Measurements from ENCODE around the gene RAD51B. TPM values are rescaled to one million over a fixed set of nuclear protein-coding genes. Genes with fewer than 3 reads are reported as not detected.

Gene RAD51B
- total RNA-seq, 1 donor from 2014 or later: 25.1 TPM

GRCh38 chr14:68643673-68644072, 824.1 kb downstream of the RAD51B start:
- no peak overlapping the region for H3K27ac Mint-ChIP-seq
- intact Hi-C loops (cut with micrococcal nuclease): no loop called here

GRCh38 chr14:68644101-68644500, 824.5 kb downstream of the RAD51B start:
- no peaks in the 10 kb centered on the region for H3K27me3 Mint-ChIP-seq (ENCODE audit: low read depth)
- DNase-seq (ENCODE audit: low spot score): no peak
- H3K36me3 Mint-ChIP-seq (ENCODE audit: low read depth): no peaks in the 10 kb centered on the region
- H3K9me3 Mint-ChIP-seq: peaks cover 16% of the 10 kb centered on the region
- no peaks in the 10 kb centered on the region for H3K4me1 Mint-ChIP-seq (ENCODE audit: low read depth)
- H3K27ac Mint-ChIP-seq: no peak overlapping the region
- H3K4me3 Mint-ChIP-seq (ENCODE audit: low read depth): no peak overlapping the region
- intact Hi-C loops (cut with micrococcal nuclease): no loop called here

More at GRCh38 chr14:68643673-68644072, 824.1 kb downstream of the RAD51B start:
- H3K9me3 Mint-ChIP-seq: peaks cover 16% of the 10 kb centered on the region
- no peaks in the 10 kb centered on the region for H3K4me1 Mint-ChIP-seq (ENCODE audit: low read depth)
- H3K27me3 Mint-ChIP-seq (ENCODE audit: low read depth): no peaks in the 10 kb centered on the region
- DNase-seq (ENCODE audit: low spot score): no peak
- H3K36me3 Mint-ChIP-seq (ENCODE audit: low read depth): no peaks in the 10 kb centered on the region
- H3K4me3 Mint-ChIP-seq (ENCODE audit: low read depth): no peak overlapping the region

GRCh38 chr14:68645371-68645770, 825.8 kb downstream of the RAD51B start:
- H3K9me3 Mint-ChIP-seq: peaks cover 15% of the 10 kb centered on the region
- intact Hi-C loops (cut with micrococcal nuclease): no loop called here
- no peak overlapping the region for H3K4me3 Mint-ChIP-seq (ENCODE audit: low read depth)
- peaks cover 3% of the 10 kb centered on the region for H3K4me1 Mint-ChIP-seq (ENCODE audit: low read depth)
- H3K27ac Mint-ChIP-seq: no peak overlapping the region
- no peaks in the 10 kb centered on the region for H3K36me3 Mint-ChIP-seq (ENCODE audit: low read depth)
- peaks cover 2% of the 10 kb centered on the region for H3K27me3 Mint-ChIP-seq (ENCODE audit: low read depth)
- no peak for DNase-seq (ENCODE audit: low spot score)

GRCh38 chr14:68649476-68650189, 830.1 kb downstream of the RAD51B start:
- no peak overlapping the region for H3K4me3 Mint-ChIP-seq (ENCODE audit: low read depth)
- no peaks in the 10 kb centered on the region for H3K36me3 Mint-ChIP-seq (ENCODE audit: low read depth)
- intact Hi-C loops (cut with micrococcal nuclease): no loop called here
- no peaks in the 10 kb centered on the region for H3K9me3 Mint-ChIP-seq
- peaks cover 8% of the 10 kb centered on the region for H3K4me1 Mint-ChIP-seq (ENCODE audit: low read depth)
- DNase-seq (ENCODE audit: low spot score): no peak
- H3K27ac Mint-ChIP-seq: no peak overlapping the region
- peaks cover 2% of the 10 kb centered on the region for H3K27me3 Mint-ChIP-seq (ENCODE audit: low read depth)

DNA sequence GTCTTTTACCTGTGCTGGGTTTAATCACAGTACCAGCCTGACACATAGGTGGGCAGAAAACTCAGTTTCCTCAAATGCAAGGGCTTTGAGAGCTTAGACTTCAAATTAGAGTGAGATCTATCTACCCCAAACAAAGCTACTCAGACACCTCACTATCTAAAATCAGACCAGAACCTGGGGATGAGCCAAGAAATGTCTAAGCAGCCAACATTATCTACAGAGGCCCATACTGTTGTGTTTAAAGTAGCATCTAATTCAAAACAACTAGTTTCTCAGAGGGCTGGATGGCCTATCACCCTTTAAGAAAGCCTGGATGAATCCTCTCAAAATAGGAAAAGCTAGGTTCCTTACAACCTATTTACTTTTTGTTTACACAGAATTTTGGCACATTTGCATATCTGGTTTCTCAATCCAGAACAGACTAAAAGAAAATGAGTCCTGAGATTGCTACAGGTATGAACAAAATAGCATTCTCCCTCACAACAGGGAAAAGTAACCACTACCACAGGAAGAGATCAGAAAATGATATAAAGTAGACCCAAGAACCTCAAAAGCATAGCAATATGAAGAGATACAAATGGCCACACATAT, 830.9 kb downstream of the RAD51B start:
- Mint-ChIP-seq H3K27me3 (ENCODE audit: low read depth) (peaks cover 2% of the 10 kb centered on the region), H3K36me3 (ENCODE audit: low read depth) (no peaks in the 10 kb centered on the region), H3K9me3 (no peaks in the 10 kb centered on the region), H3K4me1 (ENCODE audit: low read depth) (peaks cover 8% of the 10 kb centered on the region), H3K27ac (no peak overlapping the region), H3K4me3 (ENCODE audit: low read depth) (no peak overlapping the region)
- no peak for DNase-seq (ENCODE audit: low spot score)
- intact Hi-C loops (cut with micrococcal nuclease): no loop called here

DNA sequence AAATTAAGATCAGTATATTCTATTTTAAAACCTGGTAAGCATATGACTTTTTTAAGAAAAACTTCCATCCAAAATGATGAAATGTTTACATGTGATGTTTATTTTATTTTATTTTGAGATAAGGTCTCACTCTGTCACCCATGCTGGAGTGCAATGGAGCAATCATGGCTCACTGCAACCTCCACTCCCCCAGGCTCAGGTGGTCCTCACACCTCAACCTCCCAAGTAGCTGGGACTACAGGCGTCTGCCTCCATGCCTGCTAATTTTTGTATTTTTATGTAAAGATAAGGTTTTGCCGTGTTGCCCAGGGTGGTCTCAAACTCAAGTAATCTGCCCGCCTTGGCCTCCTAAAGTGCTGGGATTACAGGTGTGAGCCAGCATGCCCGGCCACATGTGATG, 831.5 kb downstream of the RAD51B start:
- Mint-ChIP-seq H3K27ac (no peak overlapping the region), H3K4me1 (ENCODE audit: low read depth) (peaks cover 8% of the 10 kb centered on the region), H3K27me3 (ENCODE audit: low read depth) (peaks cover 2% of the 10 kb centered on the region), H3K36me3 (ENCODE audit: low read depth) (no peaks in the 10 kb centered on the region), H3K4me3 (ENCODE audit: low read depth) (no peak overlapping the region), H3K9me3 (no peaks in the 10 kb centered on the region)
- intact Hi-C loops (cut with micrococcal nuclease): no loop called here
- DNase-seq (ENCODE audit: low spot score): no peak

GRCh38 chr14:68651652-68652432, 832.3 kb downstream of the RAD51B start:
- peaks cover 2% of the 10 kb centered on the region for H3K27me3 Mint-ChIP-seq (ENCODE audit: low read depth)
- no peak for DNase-seq (ENCODE audit: low spot score)
- no peaks in the 10 kb centered on the region for H3K9me3 Mint-ChIP-seq
- H3K36me3 Mint-ChIP-seq (ENCODE audit: low read depth): no peaks in the 10 kb centered on the region
- no peak overlapping the region for H3K27ac Mint-ChIP-seq
- H3K4me1 Mint-ChIP-seq (ENCODE audit: low read depth): peaks cover 8% of the 10 kb centered on the region
- H3K4me3 Mint-ChIP-seq (ENCODE audit: low read depth): no peak overlapping the region
- intact Hi-C loops (cut with micrococcal nuclease): no loop called here

DNA sequence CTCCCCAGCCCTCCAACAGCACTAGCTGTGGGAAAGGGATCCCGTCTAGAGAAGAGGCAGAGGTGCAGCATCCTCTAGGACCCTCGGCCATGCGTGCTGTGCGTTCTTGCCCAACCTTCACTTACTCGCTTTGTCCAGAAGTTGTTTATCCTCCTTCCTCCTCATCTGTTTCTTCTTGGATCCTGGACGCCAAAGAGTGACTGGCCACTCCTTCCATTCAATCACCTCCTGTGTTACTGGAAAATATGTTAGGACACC, 832.8 kb downstream of the RAD51B start:
- intact Hi-C loops (cut with micrococcal nuclease): no loop called here
- H3K4me1 Mint-ChIP-seq (ENCODE audit: low read depth): peaks cover 8% of the 10 kb centered on the region
- H3K27ac Mint-ChIP-seq: no peak overlapping the region
- no peaks in the 10 kb centered on the region for H3K9me3 Mint-ChIP-seq
- no peak overlapping the region for H3K4me3 Mint-ChIP-seq (ENCODE audit: low read depth)
- no peaks in the 10 kb centered on the region for H3K36me3 Mint-ChIP-seq (ENCODE audit: low read depth)
- peaks cover 2% of the 10 kb centered on the region for H3K27me3 Mint-ChIP-seq (ENCODE audit: low read depth)
- no peak for DNase-seq (ENCODE audit: low spot score)

- intact Hi-C loops (cut with micrococcal nuclease): no loop called here
- Mint-ChIP-seq H3K27ac (no peak overlapping the region), H3K4me3 (ENCODE audit: low read depth) (no peak overlapping the region), H3K27me3 (ENCODE audit: low read depth) (peaks cover 2% of the 10 kb centered on the region), H3K36me3 (ENCODE audit: low read depth) (no peaks in the 10 kb centered on the region), H3K9me3 (no peaks in the 10 kb centered on the region), H3K4me1 (ENCODE audit: low read depth) (peaks cover 8% of the 10 kb centered on the region)
- no peak for DNase-seq (ENCODE audit: low spot score)
These were observed 833.5 kb downstream of the RAD51B start for GRCh38 chr14:68653108-68653507.

DNA sequence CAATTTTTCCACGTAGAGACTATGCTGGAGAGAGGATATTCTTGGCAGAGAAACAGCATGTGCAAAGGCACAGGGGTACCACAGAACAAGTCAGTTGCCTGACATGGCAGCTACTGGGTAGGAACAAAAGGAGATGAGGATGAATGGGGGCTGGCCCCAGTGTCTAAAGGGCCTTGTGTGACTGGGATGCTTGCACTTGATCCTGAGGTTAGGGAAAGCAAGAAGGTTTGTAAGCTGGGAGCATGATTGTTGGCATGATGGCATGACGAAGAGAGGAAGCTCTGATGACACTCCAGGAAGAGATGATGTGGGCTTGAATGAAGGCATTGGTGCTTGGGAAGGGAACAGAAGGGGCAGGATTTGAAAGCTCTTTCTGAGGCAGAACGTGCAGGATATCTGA, 834.2 kb downstream of the RAD51B start:
- DNase-seq (ENCODE audit: low spot score): no peak
- no peaks in the 10 kb centered on the region for H3K36me3 Mint-ChIP-seq (ENCODE audit: low read depth)
- no peaks in the 10 kb centered on the region for H3K9me3 Mint-ChIP-seq
- peaks cover 8% of the 10 kb centered on the region for H3K4me1 Mint-ChIP-seq (ENCODE audit: low read depth)
- peaks cover 2% of the 10 kb centered on the region for H3K27me3 Mint-ChIP-seq (ENCODE audit: low read depth)
- intact Hi-C loops (cut with micrococcal nuclease): no loop called here
- H3K27ac Mint-ChIP-seq: no peak overlapping the region
- no peak overlapping the region for H3K4me3 Mint-ChIP-seq (ENCODE audit: low read depth)

DNA sequence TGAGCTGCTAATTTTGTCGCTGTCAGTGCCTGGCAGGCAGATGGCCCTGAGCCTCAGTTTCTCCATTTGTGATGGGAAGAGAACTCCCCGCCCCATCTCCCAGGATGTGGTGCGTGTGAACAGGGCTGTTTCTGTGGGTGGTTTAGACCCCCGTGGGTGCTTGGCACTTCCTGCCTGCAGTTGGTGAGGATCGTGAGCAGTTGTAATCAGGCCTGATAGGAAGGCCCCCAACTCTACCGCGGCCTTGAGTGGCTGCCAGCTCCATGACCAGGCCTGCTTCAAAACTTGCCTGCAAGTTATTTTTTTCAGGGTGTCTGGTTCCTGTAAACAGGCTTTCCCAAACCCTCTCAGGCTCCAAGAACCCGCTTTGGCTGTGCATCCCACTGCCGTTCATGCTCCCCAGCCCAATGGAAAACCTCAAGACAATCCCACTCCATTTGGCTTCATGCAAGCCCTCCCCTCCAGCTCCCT, 834.9 kb downstream of the RAD51B start:
- no peak for DNase-seq (ENCODE audit: low spot score)
- Mint-ChIP-seq H3K36me3 (ENCODE audit: low read depth) (no peaks in the 10 kb centered on the region), H3K27ac (no peak overlapping the region), H3K9me3 (no peaks in the 10 kb centered on the region), H3K4me1 (ENCODE audit: low read depth) (peaks cover 8% of the 10 kb centered on the region), H3K4me3 (ENCODE audit: low read depth) (no peak overlapping the region), H3K27me3 (ENCODE audit: low read depth) (no peaks in the 10 kb centered on the region)
- intact Hi-C loops (cut with micrococcal nuclease): no loop called here

- Mint-ChIP-seq H3K4me1 (ENCODE audit: low read depth) (peaks cover 7% of the 10 kb centered on the region), H3K9me3 (no peaks in the 10 kb centered on the region), H3K27me3 (ENCODE audit: low read depth) (no peaks in the 10 kb centered on the region), H3K27ac (no peak overlapping the region), H3K4me3 (ENCODE audit: low read depth) (no peak overlapping the region), H3K36me3 (ENCODE audit: low read depth) (no peaks in the 10 kb centered on the region)
- DNase-seq (ENCODE audit: low spot score): no peak
- intact Hi-C loops (cut with micrococcal nuclease): no loop called here
These were observed 835.6 kb downstream of the RAD51B start for GRCh38 chr14:68655021-68655831.

Data from activated T-helper 2 cell treated with anti-CD3 and anti-CD28 coated beads, Interferon-gamma antibody, Interleukin-2, Interleukin-4, amounts not matched to agents 10 μg/mL and 5 μg/mL and 100 μg/mL, durations not matched to agents 14 hours and 24 hours and 36 hours (primary cell).